NCI-H187 treated with DMSO at 0.1 percent for 48 hours (cell line): ENCODE data around the gene OSBPL5.

Experiments
- DNase-seq: peaks from one replicate; lab custom pipeline; 2025; lab: John Stamatoyannopoulos, UW

The OSBPL5 gene

GRCh38 chr11:3198815-3199214, 33.7 kb upstream of the OSBPL5 start:
- DNase-seq: no peak

- DNase-seq: no peak
Observed at GRCh38 chr11:3197878-3198528, 32.9 kb upstream of the OSBPL5 start.

- DNase-seq: no peak
Observed at GRCh38 chr11:3197044-3197695, 32.1 kb upstream of the OSBPL5 start.

- no peak for DNase-seq
Observed at GRCh38 chr11:3196161-3197043, 31.3 kb upstream of the OSBPL5 start.

- DNase-seq: no peak
Observed at GRCh38 chr11:3195251-3196160, 30.4 kb upstream of the OSBPL5 start.

GRCh38 chr11:3194016-3194816, 29.1 kb upstream of the OSBPL5 start:
- no peak for DNase-seq

- no peak for DNase-seq
Observed at GRCh38 chr11:3193373-3194015, 28.4 kb upstream of the OSBPL5 start.

GRCh38 chr11:3192511-3193372, 27.6 kb upstream of the OSBPL5 start:
- no peak for DNase-seq

GRCh38 chr11:3191586-3192324, 26.6 kb upstream of the OSBPL5 start:
- DNase-seq: no peak

GRCh38 chr11:3190600-3190999, 25.5 kb upstream of the OSBPL5 start:
- no peak for DNase-seq

- DNase-seq: no peak
Observed at GRCh38 chr11:3189886-3190583, 24.9 kb upstream of the OSBPL5 start.

- no peak for DNase-seq
Observed at GRCh38 chr11:3189196-3189843, 24.2 kb upstream of the OSBPL5 start.

GRCh38 chr11:3188496-3189195, 23.5 kb upstream of the OSBPL5 start:
- no peak for DNase-seq

GRCh38 chr11:3186166-3186953, 21.2 kb upstream of the OSBPL5 start:
- DNase-seq: no peak

- no peak for DNase-seq
Observed at GRCh38 chr11:3184732-3185347, 19.7 kb upstream of the OSBPL5 start.

GRCh38 chr11:3183523-3183922, 18.4 kb upstream of the OSBPL5 start:
- no peak for DNase-seq
